Testis (tissue), 3 donors: ENCODE results near the gene ADCY9. TPM values are rescaled to one million over a fixed set of nuclear protein-coding genes. Genes with fewer than 3 reads are reported as not detected.

Experiments used
- DNase-seq: peaks from one replicate; pipeline ENCODE4 v3.0.0-alpha.2; 2019
- H3K27ac ChIP-seq, 2 donors: fragments of 200-600 bp; sonication (generic); one replicate each; pipeline ENCODE4 v1.5.1; 2019
- H3K27me3 ChIP-seq: fragments of 200-600 bp; sonication (generic); one replicate; pipeline ENCODE4 v1.5.1; 2019
- H3K36me3 ChIP-seq: fragments of 200-600 bp; sonication (generic); one replicate; pipeline ENCODE4 v1.5.1; 2017; ENCODE audit warnings: low read depth; ENCODE audit errors: missing control alignments
- H3K4me1 ChIP-seq: fragments of 200-600 bp; sonication (generic); one replicate; pipeline ENCODE4 v1.5.1; 2019
- H3K4me3 ChIP-seq, 2 donors: fragments of 200-600 bp; sonication (generic); one replicate each; pipeline ENCODE4 v1.5.1; 2017 to 2019
- H3K9me3 ChIP-seq: fragments of 200-600 bp; sonication (generic); one replicate; pipeline ENCODE4 v1.5.1; 2017
- CTCF ChIP-seq, 3 experiments: fragments of 450-650 bp in 2 of 3; fragments of 200-600 bp in 1 of 3; sonication (generic) in 1 of 3; IDR thresholded peaks; one replicate each; pipeline ENCODE4 v1.5.1; 2016 to 2019; ENCODE audit warnings: antibody characterized with exemption in 3 of 3, mild to moderate bottlenecking in 2 of 3, moderate library complexity in 1 of 3
- POLR2A ChIP-seq: fragments of 450-650 bp; IDR thresholded peaks from one replicate; pipeline ENCODE4 v1.6.1; 2017; ENCODE audit warnings: antibody characterized with exemption, mild to moderate bottlenecking, moderate library complexity
- WGBS, 2 donors: methylation state at CpG; one replicate each; pipeline ENCODE4 v1.1.5; 2018; 5-methylcytosine and 5-hydroxymethylcytosine counted together
- intact Hi-C: fragments of 100-400 bp; cut with DNase I; formaldehyde crosslinking; loops from one replicate; pipeline ENCODE4 v1.15.1; 2023; ENCODE audit warnings: low total_unique reads
- polyA plus RNA-seq: library from polyadenylated mRNA; stranded (reverse); fragments of 350-450 nt; fragmentation: Illumina TruSeq; extraction: RNeasy Lipid Tissue Mini Kit (QIAGEN cat#74804); gene quantifications from one replicate; pipeline ENCODE4 v1.2.3, GENCODE V29; 2014; ENCODE audit warnings: low read depth, low replicate concordance; ENCODE audit not compliant: insufficient read depth
- total RNA-seq, 2 donors: library from RNA; depleted of rRNA; stranded (reverse); fragments of >200 nt; gene quantifications; one replicate each; pipeline ENCODE4 v1.2.3, GENCODE V29; 2016

Gene ADCY9
- total and polyA plus RNA-seq, 3 donors from 2014 or later = 19.0 to 77.2 (median 52.8) TPM

DNA sequence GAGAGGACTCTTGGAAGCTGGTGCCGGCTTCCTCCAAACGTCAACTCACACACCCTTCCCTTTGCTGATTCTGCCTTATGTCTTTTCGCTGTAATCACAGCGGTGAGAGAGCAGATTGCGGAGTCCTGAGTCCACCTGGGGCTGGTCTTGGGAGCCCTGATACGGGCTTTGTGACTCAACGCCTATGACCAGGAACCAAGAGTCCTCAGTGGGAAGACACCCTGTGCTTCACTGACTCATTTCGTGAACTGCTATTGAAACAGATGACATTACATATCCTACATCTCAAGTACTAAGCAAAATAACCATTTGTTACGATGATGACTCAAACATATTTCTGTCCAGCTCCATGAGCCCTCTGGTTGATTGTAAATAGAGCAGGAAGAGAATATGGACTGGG lies 145.0 kb downstream of the ADCY9 start:
- DNase-seq = no peak
- H3K27me3 ChIP-seq = no peaks in the 10 kb centered on the region
- WGBS, 2 donors = 95 to 96% methylated on average over 9 of the region's 9 CpGs
- peaks cover 2% of the 10 kb centered on the region for H3K36me3 ChIP-seq
- no peak overlapping the region for H3K27ac ChIP-seq
- intact Hi-C loops = no loop called here
- H3K4me1 ChIP-seq = no peaks in the 10 kb centered on the region
- no peaks in the 10 kb centered on the region for H3K9me3 ChIP-seq
- TF ChIP-seq POLR2A (no peak), CTCF (IDR thresholded peaks at IDR 0.05) (no peak)
- H3K4me3 ChIP-seq = no peak overlapping the region

DNA sequence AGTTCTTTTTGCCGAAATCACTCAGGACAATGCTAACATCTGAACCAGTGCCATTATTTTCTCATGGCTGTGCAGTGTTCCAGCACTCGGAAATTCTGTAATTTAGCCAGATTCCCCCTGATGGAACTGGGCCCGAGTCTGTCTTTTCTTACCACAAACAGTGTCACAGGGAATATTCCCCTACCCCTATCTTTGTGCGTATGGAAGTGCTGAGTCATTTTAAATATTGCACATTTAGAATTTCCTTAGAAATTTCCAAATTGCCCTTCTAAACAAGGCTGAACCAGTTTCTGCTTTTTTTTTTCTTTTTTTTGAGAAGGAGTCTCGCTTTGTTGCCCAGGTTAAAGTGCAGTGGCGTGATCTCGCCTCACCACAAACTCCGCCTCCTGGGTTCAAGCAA lies 147.7 kb downstream of the ADCY9 start:
- Histone ChIP-seq H3K36me3 (peaks cover 2% of the 10 kb centered on the region), H3K9me3 (no peaks in the 10 kb centered on the region), H3K27ac (no peak overlapping the region), H3K4me3 (no peak overlapping the region), H3K27me3 (no peaks in the 10 kb centered on the region), H3K4me1 (no peaks in the 10 kb centered on the region)
- intact Hi-C loops = no loop called here
- 78 to 81% methylated on average over 8 of the region's 8 CpGs for WGBS, 2 donors
- DNase-seq = no peak
- TF ChIP-seq POLR2A (no peak), CTCF (IDR thresholded peaks at IDR 0.05) (no peak)

DNA sequence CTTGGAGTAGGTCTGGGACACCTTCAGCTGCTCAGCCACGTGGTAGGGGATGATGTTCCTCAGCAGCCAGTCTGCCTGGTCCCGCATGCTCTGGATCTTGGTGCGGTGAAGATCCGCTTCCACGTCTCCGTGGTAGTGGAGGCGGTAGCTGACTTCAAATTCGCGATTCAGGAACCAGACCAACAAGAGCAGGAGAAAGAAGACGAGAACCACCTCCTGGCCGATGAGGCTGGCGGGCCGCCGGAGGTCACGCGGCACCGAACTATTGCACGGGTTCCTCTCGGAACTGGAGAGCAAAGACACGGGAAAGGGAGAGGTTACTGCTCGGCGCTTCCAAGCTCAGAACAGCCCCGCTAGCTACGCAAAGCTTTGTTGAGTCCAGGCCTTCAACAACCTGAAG lies 149.6 kb downstream of the ADCY9 start:
- 63 to 82% methylated on average over 20 to 24 of the region's 24 CpGs for WGBS, 2 donors
- no peak for TF ChIP-seq CTCF (IDR thresholded peaks at IDR 0.05)
- TF ChIP-seq POLR2A = no peak
- H3K27ac ChIP-seq = no peak overlapping the region

DNA sequence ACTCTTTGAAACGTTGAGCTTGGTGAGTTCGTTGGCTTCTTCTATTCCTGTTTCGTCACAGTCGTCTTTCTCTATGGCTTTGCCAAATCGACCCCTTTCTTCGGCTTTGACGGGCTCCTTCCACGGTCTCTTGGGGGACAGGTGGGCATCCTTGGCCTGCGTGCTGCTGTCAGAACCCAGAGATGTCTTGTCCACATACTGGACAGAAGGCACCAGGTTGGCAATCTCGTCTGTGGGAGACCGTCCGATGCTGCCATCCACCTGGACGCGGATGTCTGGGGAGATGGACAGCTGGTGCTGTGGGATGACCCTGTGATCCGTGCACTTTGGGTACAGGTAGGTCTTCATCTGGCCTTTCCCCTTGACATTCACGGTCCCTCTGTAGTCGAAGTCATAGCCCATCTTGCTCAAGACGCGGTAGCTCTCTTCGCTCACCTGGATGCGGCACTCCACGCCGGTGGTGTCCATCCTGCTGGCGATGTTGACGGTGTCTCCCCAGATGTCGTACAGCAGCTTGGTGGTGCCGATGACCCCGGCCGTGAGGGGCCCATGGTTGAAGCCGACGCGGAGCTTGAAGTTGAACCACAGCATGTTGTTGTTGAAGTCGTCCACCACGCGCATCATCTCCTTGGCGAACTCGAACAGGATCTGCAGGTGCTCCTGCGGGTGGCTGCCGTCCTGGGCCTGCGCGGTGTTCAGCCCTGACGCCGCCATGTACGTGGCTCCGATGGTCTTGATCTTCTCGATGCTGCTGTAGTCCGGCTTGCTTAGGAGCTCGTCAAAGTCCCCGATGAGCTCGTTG lies 150.3 kb downstream of the ADCY9 start:
- H3K9me3 ChIP-seq = no peaks in the 10 kb centered on the region
- no peaks in the 10 kb centered on the region for H3K27me3 ChIP-seq
- H3K36me3 ChIP-seq = no peaks in the 10 kb centered on the region
- H3K4me3 ChIP-seq = no peak overlapping the region
- DNase-seq = no peak
- no peaks in the 10 kb centered on the region for H3K4me1 ChIP-seq
- H3K27ac ChIP-seq = no peak overlapping the region
- intact Hi-C loops = no loop called here
- WGBS, 2 donors = 86 to 93% methylated on average over 34 to 50 of the region's 50 CpGs
- TF ChIP-seq POLR2A (no peak), CTCF (IDR thresholded peaks at IDR 0.05) (no peak)

More for the DNA sequence above, 149.6 kb downstream of the ADCY9 start:
- H3K4me3 ChIP-seq = no peak overlapping the region
- peaks cover under 1% of the 10 kb centered on the region for H3K36me3 ChIP-seq
- intact Hi-C loops = no loop called here
- no peaks in the 10 kb centered on the region for H3K4me1 ChIP-seq
- no peak for DNase-seq
- H3K9me3 ChIP-seq = no peaks in the 10 kb centered on the region
- no peaks in the 10 kb centered on the region for H3K27me3 ChIP-seq

DNA sequence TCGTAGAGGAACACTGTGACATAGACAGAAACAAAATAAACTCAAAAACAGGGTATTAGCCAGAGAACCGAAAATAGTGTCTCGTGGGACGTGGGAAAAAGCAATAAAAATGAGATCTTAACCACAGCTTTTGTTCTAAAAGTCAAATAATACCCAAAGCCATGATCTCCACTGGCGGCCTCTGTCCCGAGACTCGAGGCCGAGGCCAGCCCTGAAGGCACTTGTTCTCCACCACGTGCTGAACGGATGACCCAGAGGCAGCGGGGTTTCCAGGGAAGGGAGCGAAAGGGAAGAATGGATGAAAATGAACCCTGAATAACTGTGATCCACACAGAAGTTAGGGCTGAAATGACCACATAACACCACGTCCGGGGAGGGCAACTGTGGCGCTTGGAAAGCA lies 150.9 kb downstream of the ADCY9 start:
- Histone ChIP-seq H3K4me1 (no peaks in the 10 kb centered on the region), H3K27ac (no peak overlapping the region), H3K9me3 (no peaks in the 10 kb centered on the region), H3K4me3 (no peak overlapping the region), H3K27me3 (no peaks in the 10 kb centered on the region), H3K36me3 (no peaks in the 10 kb centered on the region)
- intact Hi-C loops = no loop called here
- TF ChIP-seq POLR2A (no peak), CTCF (IDR thresholded peaks at IDR 0.05) (no peak)
- no peak for DNase-seq
- 82 to 89% methylated on average over 15 of the region's 15 CpGs for WGBS, 2 donors
